ENCODE data around the gene DNA2. TPM values are rescaled to one million over a fixed set of nuclear protein-coding genes. Genes with fewer than 3 reads are reported as not detected.
A peak's percentile ranks its signal among the peaks of the same experiment; 100 is the strongest.
"Not testable (repeated sequence)": the region's sequence is repeated elsewhere in the genome, so short reads cannot be mapped to it uniquely, and the experiment has no call there.

The DNA2 gene
- 6.9 and 8.3 TPM in 2 replicates for total RNA-seq (2014; rRNA removed; shearing (Covaris generic))
- polyA plus RNA-seq (2015; cell fraction: cytosol; rRNA removed), result 3.1 and 6.4 TPM in 2 replicates
- 22.4 and 27.0 TPM in 2 replicates for polyA plus RNA-seq (2015; cell fraction: nucleus; rRNA removed)

- DNase-seq (ENCODE audit: low read depth, low spot score), result peak; percentile 71
- in situ Hi-C loops (cut with HindIII; ENCODE audit: low pct_unique_long_range_greater_than_20kb, low sequenced_read_pairs), result no loop called here
These were observed at the start of gene DNA2 for GRCh38 chr10:68471586-68472408. Gene DNA2, minus strand, starts transcription at chr10:68471973. Its CDS starts 109 bp downstream, at chr10:68471864.

GRCh38 chr10:68518609-68519008 is 46.8 kb upstream of the DNA2 start:
- DNase-seq (ENCODE audit: low read depth, low spot score); in situ Hi-C loops (cut with HindIII; ENCODE audit: low pct_unique_long_range_greater_than_20kb, low sequenced_read_pairs): not testable (repeated sequence)

- no peak for DNase-seq (ENCODE audit: low read depth, low spot score)
- in situ Hi-C loops (cut with HindIII; ENCODE audit: low pct_unique_long_range_greater_than_20kb, low sequenced_read_pairs), result no loop called here
These were observed 45.4 kb upstream of the DNA2 start for GRCh38 chr10:68517188-68517587.

- in situ Hi-C loops (cut with HindIII; ENCODE audit: low pct_unique_long_range_greater_than_20kb, low sequenced_read_pairs), result no loop called here
- DNase-seq (ENCODE audit: low read depth, low spot score), result no peak
These were observed 45.0 kb upstream of the DNA2 start for GRCh38 chr10:68516766-68517165.

GRCh38 chr10:68516216-68516615 is 44.4 kb upstream of the DNA2 start:
- DNase-seq (ENCODE audit: low read depth, low spot score); in situ Hi-C loops (cut with HindIII; ENCODE audit: low pct_unique_long_range_greater_than_20kb, low sequenced_read_pairs): not testable (repeated sequence)

- no peak for DNase-seq (ENCODE audit: low read depth, low spot score)
- in situ Hi-C loops (cut with HindIII; ENCODE audit: low pct_unique_long_range_greater_than_20kb, low sequenced_read_pairs), result no loop called here
These were observed 36.3 kb upstream of the DNA2 start for GRCh38 chr10:68508090-68508489.

- no peak for DNase-seq (ENCODE audit: low read depth, low spot score)
- in situ Hi-C loops (cut with HindIII; ENCODE audit: low pct_unique_long_range_greater_than_20kb, low sequenced_read_pairs), result no loop called here
These were observed 34.6 kb upstream of the DNA2 start for GRCh38 chr10:68506411-68506810.

- DNase-seq (ENCODE audit: low read depth, low spot score), result no peak
- in situ Hi-C loops (cut with HindIII; ENCODE audit: low pct_unique_long_range_greater_than_20kb, low sequenced_read_pairs), result no loop called here
These were observed 31.1 kb upstream of the DNA2 start for GRCh38 chr10:68502846-68503245.

GRCh38 chr10:68501691-68502090 is 29.9 kb upstream of the DNA2 start:
- in situ Hi-C loops (cut with HindIII; ENCODE audit: low pct_unique_long_range_greater_than_20kb, low sequenced_read_pairs), result no loop called here

GRCh38 chr10:68499544-68499943 is 27.8 kb upstream of the DNA2 start:
- in situ Hi-C loops (cut with HindIII; ENCODE audit: low pct_unique_long_range_greater_than_20kb, low sequenced_read_pairs), result no loop called here
- DNase-seq (ENCODE audit: low read depth, low spot score), result no peak

More at GRCh38 chr10:68501691-68502090, 29.9 kb upstream of the DNA2 start:
- DNase-seq (ENCODE audit: low read depth, low spot score), result no peak

- in situ Hi-C loops (cut with HindIII; ENCODE audit: low pct_unique_long_range_greater_than_20kb, low sequenced_read_pairs), result no loop called here
- no peak for DNase-seq (ENCODE audit: low read depth, low spot score)
These were observed 24.3 kb upstream of the DNA2 start for GRCh38 chr10:68496072-68496471.

- in situ Hi-C loops (cut with HindIII; ENCODE audit: low pct_unique_long_range_greater_than_20kb, low sequenced_read_pairs), result no loop called here
- DNase-seq (ENCODE audit: low read depth, low spot score), result no peak
These were observed 20.3 kb upstream of the DNA2 start for GRCh38 chr10:68492118-68492517.

- in situ Hi-C loops (cut with HindIII; ENCODE audit: low pct_unique_long_range_greater_than_20kb, low sequenced_read_pairs), result no loop called here
- DNase-seq (ENCODE audit: low read depth, low spot score), result no peak
These were observed 18.1 kb upstream of the DNA2 start for GRCh38 chr10:68489919-68490318.

- no peak for DNase-seq (ENCODE audit: low read depth, low spot score)
- in situ Hi-C loops (cut with HindIII; ENCODE audit: low pct_unique_long_range_greater_than_20kb, low sequenced_read_pairs), result no loop called here
These were observed 2.2 kb upstream of the DNA2 start for GRCh38 chr10:68474021-68474420.

GRCh38 chr10:68471063-68471585 is 649 bp downstream of the DNA2 start:
- no peak for DNase-seq (ENCODE audit: low read depth, low spot score)
- in situ Hi-C loops (cut with HindIII; ENCODE audit: low pct_unique_long_range_greater_than_20kb, low sequenced_read_pairs), result no loop called here

GRCh38 chr10:68470300-68470699 is 1.5 kb downstream of the DNA2 start:
- in situ Hi-C loops (cut with HindIII; ENCODE audit: low pct_unique_long_range_greater_than_20kb, low sequenced_read_pairs), result no loop called here
- DNase-seq (ENCODE audit: low read depth, low spot score), result no peak

GRCh38 chr10:68469838-68470237 is 1.9 kb downstream of the DNA2 start:
- in situ Hi-C loops (cut with HindIII; ENCODE audit: low pct_unique_long_range_greater_than_20kb, low sequenced_read_pairs), result no loop called here
- no peak for DNase-seq (ENCODE audit: low read depth, low spot score)

GRCh38 chr10:68464729-68465128 is 7.0 kb downstream of the DNA2 start:
- DNase-seq (ENCODE audit: low read depth, low spot score), result not testable (repeated sequence)

More at GRCh38 chr10:68464729-68465128, 7.0 kb downstream of the DNA2 start:
- in situ Hi-C loops (cut with HindIII; ENCODE audit: low pct_unique_long_range_greater_than_20kb, low sequenced_read_pairs), result not testable (repeated sequence)

Measured in SK-MEL-5 (cell line).